Parathyroid adenoma (tissue), 2 donors: ENCODE results near the gene GAB4.

Experiments used
- H2AFZ ChIP-seq: fragments of 300-600 bp; sonication (generic); one replicate; pipeline ENCODE4 v1.7.0; 2017; ENCODE audit warnings: antibody characterized with exemption, mild to moderate bottlenecking
- H3K27ac ChIP-seq: fragments of 300-600 bp; sonication (generic); one replicate; pipeline ENCODE4 v1.7.0; 2017
- H3K27me3 ChIP-seq: fragments of 300-600 bp; sonication (generic); one replicate; pipeline ENCODE4 v1.7.0; 2017; ENCODE audit warnings: low read length; ENCODE audit not compliant: control insufficient read depth, insufficient read depth
- H3K36me3 ChIP-seq: fragments of 300-600 bp; sonication (generic); one replicate; pipeline ENCODE4 v1.7.0; 2017; ENCODE audit warnings: low read length; ENCODE audit not compliant: control insufficient read depth, insufficient read depth
- H3K4me1 ChIP-seq: fragments of 300-600 bp; sonication (generic); one replicate; pipeline ENCODE4 v1.7.0; 2017; ENCODE audit warnings: control low read depth
- H3K4me2 ChIP-seq: fragments of 300-600 bp; sonication (generic); one replicate; pipeline ENCODE4 v1.7.0; 2017; ENCODE audit warnings: low read length
- H3K4me3 ChIP-seq: fragments of 300-600 bp; sonication (generic); one replicate; pipeline ENCODE4 v1.7.0; 2017; ENCODE audit warnings: low read depth, low read length
- H3K79me2 ChIP-seq: fragments of 300-600 bp; sonication (generic); one replicate; pipeline ENCODE4 v1.7.0; 2017; ENCODE audit warnings: control low read depth
- H3K9ac ChIP-seq: fragments of 300-600 bp; sonication (generic); one replicate; pipeline ENCODE4 v1.7.0; 2017; ENCODE audit warnings: mild to moderate bottlenecking
- H3K9me3 ChIP-seq: fragments of 300-600 bp; sonication (generic); one replicate; pipeline ENCODE4 v1.7.0; 2017; ENCODE audit warnings: low read length; ENCODE audit not compliant: control insufficient read depth
- CTCF ChIP-seq: fragments of 300-600 bp; sonication (generic); IDR thresholded peaks from one replicate; pipeline ENCODE4 v1.7.0; 2017; ENCODE audit warnings: antibody characterized with exemption, mild to moderate bottlenecking
- donor health status: primary hyperparathyroidism.

The GAB4 gene

GRCh38 chr22:16936625-16937024 lies 71.4 kb downstream of the GAB4 start:
- Histone ChIP-seq H3K4me3 (no peak overlapping the region), H3K4me1 (no peaks in the 10 kb centered on the region), H2AFZ (no peak overlapping the region), H3K9ac (no peak overlapping the region), H3K4me2 (no peak overlapping the region), H3K27me3 (no peaks in the 10 kb centered on the region), H3K9me3 (no peaks in the 10 kb centered on the region), H3K27ac (no peak overlapping the region), H3K79me2 (no peaks in the 10 kb centered on the region), H3K36me3 (no peaks in the 10 kb centered on the region)
- no peak for TF ChIP-seq CTCF

GRCh38 chr22:16935209-16935608 lies 72.8 kb downstream of the GAB4 start:
- no peak overlapping the region for H3K4me2 ChIP-seq
- H3K27ac ChIP-seq: no peak overlapping the region
- H3K9ac ChIP-seq: no peak overlapping the region
- H3K79me2 ChIP-seq: no peaks in the 10 kb centered on the region
- H3K36me3 ChIP-seq: no peaks in the 10 kb centered on the region
- H3K27me3 ChIP-seq: no peaks in the 10 kb centered on the region
- H3K9me3 ChIP-seq: no peaks in the 10 kb centered on the region
- H3K4me1 ChIP-seq: no peaks in the 10 kb centered on the region
- no peak overlapping the region for H2AFZ ChIP-seq
- TF ChIP-seq CTCF: no peak
- H3K4me3 ChIP-seq: no peak overlapping the region

GRCh38 chr22:16933291-16934282 lies 74.4 kb downstream of the GAB4 start:
- no peak overlapping the region for H2AFZ ChIP-seq
- H3K4me2 ChIP-seq: no peak overlapping the region
- no peak overlapping the region for H3K9ac ChIP-seq
- H3K36me3 ChIP-seq: no peaks in the 10 kb centered on the region
- H3K79me2 ChIP-seq: no peaks in the 10 kb centered on the region
- no peak overlapping the region for H3K4me3 ChIP-seq
- TF ChIP-seq CTCF: no peak
- H3K9me3 ChIP-seq: no peaks in the 10 kb centered on the region
- no peaks in the 10 kb centered on the region for H3K27me3 ChIP-seq
- no peaks in the 10 kb centered on the region for H3K4me1 ChIP-seq
- H3K27ac ChIP-seq: no peak overlapping the region

GRCh38 chr22:16932577-16932976 lies 75.4 kb downstream of the GAB4 start:
- no peaks in the 10 kb centered on the region for H3K27me3 ChIP-seq
- no peak overlapping the region for H2AFZ ChIP-seq
- H3K9me3 ChIP-seq: no peaks in the 10 kb centered on the region
- H3K79me2 ChIP-seq: no peaks in the 10 kb centered on the region
- H3K4me2 ChIP-seq: no peak overlapping the region
- no peaks in the 10 kb centered on the region for H3K4me1 ChIP-seq
- no peak overlapping the region for H3K27ac ChIP-seq
- no peak overlapping the region for H3K9ac ChIP-seq
- H3K4me3 ChIP-seq: no peak overlapping the region
- no peaks in the 10 kb centered on the region for H3K36me3 ChIP-seq
- TF ChIP-seq CTCF: no peak
